Endodermal cell (in vitro differentiated cells): ENCODE measurements around the gene HOMER2. TPM values are rescaled to one million over a fixed set of nuclear protein-coding genes. Genes with fewer than 3 reads are reported as not detected.

Experiments
- DNase-seq: peaks from one replicate; pipeline ENCODE4 v3.0.0-alpha.2; 2017
- H3K27ac ChIP-seq: 2 replicates; pipeline ENCODE4 v1.5.1; 2013; ENCODE audit warnings: mild to moderate bottlenecking, low read depth, low read length, moderate library complexity
- H3K27me3 ChIP-seq: 2 replicates; pipeline ENCODE4 v1.6.1; 2013; ENCODE audit warnings: mild to moderate bottlenecking, low read length, moderate library complexity; ENCODE audit not compliant: insufficient read depth, control insufficient read depth, poor library complexity, severe bottlenecking
- H3K36me3 ChIP-seq: 2 replicates; pipeline ENCODE4 v1.7.0; 2013; ENCODE audit warnings: mild to moderate bottlenecking, low read length, moderate library complexity; ENCODE audit not compliant: control insufficient read depth, insufficient read depth
- H3K4me1 ChIP-seq: one replicate; pipeline ENCODE4 v1.7.0; 2013; ENCODE audit warnings: low read length; ENCODE audit not compliant: control insufficient read depth, insufficient read depth
- H3K4me3 ChIP-seq: 2 replicates; pipeline ENCODE4 v1.5.1; 2013; ENCODE audit warnings: mild to moderate bottlenecking, low read length, moderate library complexity
- H3K9ac ChIP-seq: 2 replicates; pipeline ENCODE4 v1.6.1; 2013; ENCODE audit warnings: mild to moderate bottlenecking, low read length, moderate library complexity; ENCODE audit not compliant: poor library complexity, severe bottlenecking; ENCODE audit errors: extremely low read depth
- H3K9me3 ChIP-seq: 2 replicates; pipeline ENCODE4 v1.6.1; 2013; ENCODE audit warnings: mild to moderate bottlenecking, low read length, moderate library complexity; ENCODE audit not compliant: control insufficient read depth
- H3K27ac Mint-ChIP-seq: 2 replicates; pipeline ENCODE4 v1.8.0; 2020; ENCODE audit warnings: mixed read lengths
- H3K27me3 Mint-ChIP-seq: 2 replicates; pipeline ENCODE4 v1.8.0; 2021; ENCODE audit warnings: mild to moderate bottlenecking, mixed read lengths; ENCODE audit not compliant: insufficient read depth
- H3K36me3 Mint-ChIP-seq: 2 replicates; pipeline ENCODE4 v1.8.0; 2020; ENCODE audit warnings: low read depth, mixed read lengths
- H3K4me1 Mint-ChIP-seq: 2 replicates; pipeline ENCODE4 v1.8.0; 2020; ENCODE audit warnings: mixed read lengths
- H3K4me3 Mint-ChIP-seq: 2 replicates; pipeline ENCODE4 v1.8.0; 2020; ENCODE audit warnings: mild to moderate bottlenecking, moderate library complexity, mixed read lengths
- H3K9me3 Mint-ChIP-seq: 2 replicates; pipeline ENCODE4 v1.8.0; 2020; ENCODE audit warnings: mild to moderate bottlenecking, mixed read lengths
- WGBS, 2 experiments: methylation state at CpG; one replicate each; pipeline versions ENCODE4 v1.1.5 to v1.1.7; 2013; ENCODE audit warnings: missing lambda C conversion rate in 2 of 2, mixed read lengths in 1 of 2; ENCODE audit not compliant: insufficient coverage in 1 of 2, insufficient read length in 1 of 2; 5-methylcytosine and 5-hydroxymethylcytosine counted together
- total RNA-seq, 2 donors: library from RNA; stranded (reverse); fragmentation: NEBNext Ultra II Directional in 1 of 2; extraction: Animal tissue kit (Norgen Biotek cat#: 25700) in 1 of 2; gene quantifications; 2 replicates in 1 of 2; 3 replicates in 1 of 2; pipeline ENCODE4 v1.2.1, GENCODE V29; 2021
- TF ChIP-seq, protein P1 (sequence below): fragments of 200-600 bp; sonication (generic); conservative IDR thresholded peaks from 2 replicates; pipeline ENCODE4 v1.5.0; 2021; ENCODE audit warnings: antibody characterized with exemption, mild to moderate bottlenecking

HOMER2 gene
- total RNA-seq, 2 donors from 2014 or later: 31.8 to 32.7 TPM

DNA sequence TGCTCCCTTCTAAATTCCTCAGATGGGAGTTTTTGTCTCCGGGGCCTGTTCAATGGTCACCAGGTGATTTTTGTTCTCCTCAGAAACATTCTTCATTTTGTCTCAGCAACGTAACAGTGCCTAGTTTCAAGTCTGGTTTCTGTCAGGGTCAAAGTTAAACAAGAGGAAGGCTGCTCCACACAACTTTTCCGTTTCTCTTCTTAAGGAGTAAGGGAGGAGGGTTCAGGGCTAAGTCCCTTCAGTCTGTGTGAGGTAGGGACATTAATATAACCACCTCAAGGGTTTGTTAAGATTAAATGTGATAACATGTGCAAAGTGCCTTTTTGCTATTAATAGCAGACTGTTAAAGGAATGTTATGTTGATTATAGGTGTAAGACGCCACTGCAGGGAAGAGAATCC, 41.8 kb downstream of the HOMER2 start:
- peak overlapping the region; percentile 8 for H3K4me3 Mint-ChIP-seq
- peaks cover 43% of the 10 kb centered on the region for H3K9me3 Mint-ChIP-seq
- H3K27me3 ChIP-seq: no peaks in the 10 kb centered on the region
- 59 to 66% methylated on average over 2 to 3 of the region's 4 CpGs for WGBS, 2 experiments
- H3K27me3 Mint-ChIP-seq: no peaks in the 10 kb centered on the region
- H3K27ac Mint-ChIP-seq: peak overlapping the region; percentile 97
- no peak overlapping the region for H3K4me3 ChIP-seq
- H3K9ac ChIP-seq: peak overlapping the region; percentile 50
- no peak overlapping the region for H3K27ac ChIP-seq
- peaks cover 13% of the 10 kb centered on the region for H3K4me1 ChIP-seq
- H3K36me3 Mint-ChIP-seq: peaks cover 16% of the 10 kb centered on the region
- peaks cover 6% of the 10 kb centered on the region for H3K36me3 ChIP-seq
- DNase-seq: no peak
- H3K4me1 Mint-ChIP-seq: peaks cover 26% of the 10 kb centered on the region
- H3K9me3 ChIP-seq: peaks cover 51% of the 10 kb centered on the region
- TF ChIP-seq, protein P1, sequence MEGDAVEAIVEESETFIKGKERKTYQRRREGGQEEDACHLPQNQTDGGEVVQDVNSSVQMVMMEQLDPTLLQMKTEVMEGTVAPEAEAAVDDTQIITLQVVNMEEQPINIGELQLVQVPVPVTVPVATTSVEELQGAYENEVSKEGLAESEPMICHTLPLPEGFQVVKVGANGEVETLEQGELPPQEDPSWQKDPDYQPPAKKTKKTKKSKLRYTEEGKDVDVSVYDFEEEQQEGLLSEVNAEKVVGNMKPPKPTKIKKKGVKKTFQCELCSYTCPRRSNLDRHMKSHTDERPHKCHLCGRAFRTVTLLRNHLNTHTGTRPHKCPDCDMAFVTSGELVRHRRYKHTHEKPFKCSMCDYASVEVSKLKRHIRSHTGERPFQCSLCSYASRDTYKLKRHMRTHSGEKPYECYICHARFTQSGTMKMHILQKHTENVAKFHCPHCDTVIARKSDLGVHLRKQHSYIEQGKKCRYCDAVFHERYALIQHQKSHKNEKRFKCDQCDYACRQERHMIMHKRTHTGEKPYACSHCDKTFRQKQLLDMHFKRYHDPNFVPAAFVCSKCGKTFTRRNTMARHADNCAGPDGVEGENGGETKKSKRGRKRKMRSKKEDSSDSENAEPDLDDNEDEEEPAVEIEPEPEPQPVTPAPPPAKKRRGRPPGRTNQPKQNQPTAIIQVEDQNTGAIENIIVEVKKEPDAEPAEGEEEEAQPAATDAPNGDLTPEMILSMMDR: no peak

DNA sequence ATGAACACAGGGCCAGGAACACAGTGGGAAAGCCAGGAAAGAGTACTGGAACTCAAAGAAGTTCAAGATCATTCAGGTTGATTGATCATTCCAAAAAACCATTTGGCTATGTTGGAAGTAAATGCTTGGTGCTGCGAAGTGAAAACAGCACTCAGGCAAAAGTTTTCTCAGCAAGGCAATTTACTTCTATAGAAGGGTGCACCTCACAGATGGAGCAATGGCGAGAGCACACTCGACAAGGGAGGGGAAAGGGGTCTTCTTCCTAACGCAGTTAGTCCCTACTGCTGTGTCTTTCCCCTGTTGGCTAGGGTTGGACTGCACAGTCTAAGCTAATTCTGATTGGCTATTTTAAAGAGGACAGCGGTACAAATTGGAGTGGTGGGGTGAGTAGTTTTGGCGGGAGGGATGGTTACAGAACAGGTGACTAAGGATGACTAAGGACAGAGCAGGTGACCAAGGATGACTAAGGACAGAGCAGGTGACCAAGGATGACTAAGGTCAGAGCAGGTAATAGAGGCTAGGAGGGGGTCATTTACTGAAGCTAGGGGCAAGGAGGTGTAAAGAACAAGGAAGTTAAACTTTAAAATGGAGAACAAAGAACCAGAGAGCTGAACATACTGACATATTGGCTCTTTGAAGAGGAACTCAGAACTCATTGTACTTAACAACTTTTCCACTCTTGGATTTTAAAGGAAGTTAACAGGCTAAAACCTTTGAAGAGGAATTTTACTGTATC, 43.3 kb downstream of the HOMER2 start:
- Histone ChIP-seq H3K9me3 (peaks cover 56% of the 10 kb centered on the region), H3K9ac (no peak overlapping the region), H3K36me3 (peaks cover 6% of the 10 kb centered on the region), H3K4me3 (peak overlapping the region; percentile 61), H3K27me3 (no peaks in the 10 kb centered on the region), H3K27ac (no peak overlapping the region), H3K4me1 (peaks cover 19% of the 10 kb centered on the region)
- H3K4me3 Mint-ChIP-seq: no peak overlapping the region
- no peaks in the 10 kb centered on the region for H3K27me3 Mint-ChIP-seq
- H3K27ac Mint-ChIP-seq: peak overlapping the region; percentile 45
- DNase-seq: no peak
- H3K9me3 Mint-ChIP-seq: peaks cover 43% of the 10 kb centered on the region
- WGBS, 2 experiments: 94 to 100% methylated on average over 4 to 6 of the region's 6 CpGs
- TF ChIP-seq, protein P1: no peak
- peaks cover 41% of the 10 kb centered on the region for H3K4me1 Mint-ChIP-seq
- H3K36me3 Mint-ChIP-seq: peaks cover 14% of the 10 kb centered on the region

DNA sequence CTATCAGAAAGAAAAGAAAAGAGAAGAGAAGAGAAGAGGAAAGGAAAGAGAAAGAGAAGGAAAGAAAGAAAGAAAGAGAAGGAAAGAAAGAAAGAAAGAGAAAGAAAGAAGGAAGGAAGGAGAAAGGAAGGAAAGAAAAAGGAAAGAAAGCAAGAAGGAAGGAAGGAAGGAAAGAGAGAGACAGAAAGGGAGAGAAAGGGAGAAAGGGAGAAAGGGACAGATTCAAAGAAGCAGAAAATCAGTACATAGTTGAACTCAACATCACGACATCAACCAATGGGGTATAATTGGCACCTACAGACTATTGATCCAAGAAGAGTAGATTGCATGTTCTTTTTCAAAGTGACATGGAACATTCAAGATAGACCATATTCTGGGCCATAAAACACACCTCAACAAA, 45.2 kb downstream of the HOMER2 start:
- H3K27ac ChIP-seq: no peak overlapping the region
- H3K4me1 ChIP-seq: peaks cover 8% of the 10 kb centered on the region
- Mint-ChIP-seq H3K9me3 (peaks cover 43% of the 10 kb centered on the region), H3K27me3 (no peaks in the 10 kb centered on the region), H3K36me3 (peaks cover 14% of the 10 kb centered on the region), H3K27ac (no peak overlapping the region), H3K4me3 (no peak overlapping the region), H3K4me1 (peaks cover 31% of the 10 kb centered on the region)
- no peaks in the 10 kb centered on the region for H3K27me3 ChIP-seq
- H3K9ac ChIP-seq: no peak overlapping the region
- WGBS, 2 experiments: 100% methylated on average over 1 of the region's 1 CpG; no CpG with 5 or more reads in 1 of the 2 experiments
- no peak for DNase-seq
- H3K4me3 ChIP-seq: peak overlapping the region; percentile 61
- peaks cover 54% of the 10 kb centered on the region for H3K9me3 ChIP-seq
- TF ChIP-seq, protein P1: no peak
- peaks cover 6% of the 10 kb centered on the region for H3K36me3 ChIP-seq
